ENCODE measurements around the gene ZNF117. TPM values are rescaled to one million over a fixed set of nuclear protein-coding genes. Genes with fewer than 3 reads are reported as not detected.

ZNF117 gene
- total RNA-seq, 1 donor = 6.5 TPM

DNA sequence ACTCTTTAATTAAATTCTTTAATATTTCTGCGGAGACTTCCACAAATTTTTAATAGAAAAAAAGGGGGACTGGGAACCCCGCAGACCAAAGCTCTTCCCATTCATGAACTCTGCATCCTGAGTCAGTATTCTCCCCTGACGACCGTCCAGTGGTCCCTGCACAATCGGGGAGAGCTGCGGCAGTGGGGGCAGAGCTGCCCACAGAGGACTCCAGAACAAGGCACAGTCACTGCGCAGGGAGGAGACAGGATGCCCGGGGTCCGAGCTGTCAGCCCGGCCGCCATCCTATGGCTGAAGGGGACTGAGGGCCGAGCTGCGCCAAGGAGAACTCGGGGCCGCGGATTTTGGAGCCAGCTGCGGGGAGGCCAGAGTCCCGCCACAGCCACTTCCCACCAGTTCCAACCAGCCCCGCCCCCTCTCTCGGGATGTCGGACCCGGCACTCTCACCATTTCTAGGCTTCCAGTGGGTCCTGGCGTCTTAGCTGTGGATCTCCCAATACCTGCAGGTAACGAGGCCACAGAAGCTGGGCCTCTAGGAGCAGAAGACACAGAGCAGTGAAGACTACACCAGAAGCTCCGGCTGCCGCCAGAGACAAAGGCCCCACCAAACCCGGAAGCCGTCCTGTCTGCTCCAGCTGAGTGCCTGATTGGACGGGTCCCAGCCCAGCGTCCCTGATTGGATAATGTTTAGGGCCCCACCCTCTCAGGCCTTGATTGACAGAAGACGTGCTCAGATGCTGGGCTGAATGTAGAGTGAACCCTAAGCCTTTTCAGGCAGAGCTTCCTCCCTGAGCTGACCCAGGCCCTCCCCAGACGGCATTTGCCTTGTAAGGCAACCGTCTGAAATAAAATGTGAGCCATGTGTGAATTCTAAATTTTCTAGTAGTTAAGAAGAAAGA lies 15.5 kb upstream of the ZNF117 start, which contains the start of gene ERV3-1:
Gene ERV3-1, minus strand, starts transcription at position 594 of the 899 bp plus-strand sequence. CDS start 13,661 bp downstream, outside the sequence.
- peak within 1 kb of the TSS; percentile 88 for H3K4me3 ChIP-seq (ENCODE audit: low read depth, low read length)
- TF ChIP-seq, protein P1, sequence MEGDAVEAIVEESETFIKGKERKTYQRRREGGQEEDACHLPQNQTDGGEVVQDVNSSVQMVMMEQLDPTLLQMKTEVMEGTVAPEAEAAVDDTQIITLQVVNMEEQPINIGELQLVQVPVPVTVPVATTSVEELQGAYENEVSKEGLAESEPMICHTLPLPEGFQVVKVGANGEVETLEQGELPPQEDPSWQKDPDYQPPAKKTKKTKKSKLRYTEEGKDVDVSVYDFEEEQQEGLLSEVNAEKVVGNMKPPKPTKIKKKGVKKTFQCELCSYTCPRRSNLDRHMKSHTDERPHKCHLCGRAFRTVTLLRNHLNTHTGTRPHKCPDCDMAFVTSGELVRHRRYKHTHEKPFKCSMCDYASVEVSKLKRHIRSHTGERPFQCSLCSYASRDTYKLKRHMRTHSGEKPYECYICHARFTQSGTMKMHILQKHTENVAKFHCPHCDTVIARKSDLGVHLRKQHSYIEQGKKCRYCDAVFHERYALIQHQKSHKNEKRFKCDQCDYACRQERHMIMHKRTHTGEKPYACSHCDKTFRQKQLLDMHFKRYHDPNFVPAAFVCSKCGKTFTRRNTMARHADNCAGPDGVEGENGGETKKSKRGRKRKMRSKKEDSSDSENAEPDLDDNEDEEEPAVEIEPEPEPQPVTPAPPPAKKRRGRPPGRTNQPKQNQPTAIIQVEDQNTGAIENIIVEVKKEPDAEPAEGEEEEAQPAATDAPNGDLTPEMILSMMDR (IDR thresholded peaks at IDR 0.05; ENCODE audit: insufficient read depth, low read depth, low read length) = no peak

DNA sequence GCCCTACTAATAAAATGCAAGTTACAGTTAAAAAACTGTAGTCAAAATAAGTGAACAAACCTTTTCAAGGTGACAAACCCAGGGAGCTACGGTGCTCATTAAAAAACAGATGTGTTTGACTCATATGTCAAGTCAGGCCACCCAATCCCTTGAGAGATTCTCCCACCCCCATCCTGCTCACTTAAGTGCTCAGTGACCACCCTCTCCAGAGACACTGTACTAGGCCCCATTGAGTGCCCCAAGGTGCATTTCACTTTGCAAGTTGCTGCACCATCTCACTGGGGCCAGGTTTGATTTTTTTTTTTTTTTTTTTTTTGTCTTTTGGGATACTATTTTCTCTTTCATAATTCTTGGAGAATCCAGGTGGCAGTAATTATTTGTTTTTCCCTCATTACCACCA lies 13.7 kb upstream of the ZNF117 start:
- TF ChIP-seq, protein P1 (IDR thresholded peaks at IDR 0.05; ENCODE audit: insufficient read depth, low read depth, low read length) = no peak
- no peak for DNase-seq (ENCODE audit: low read depth)
- H3K4me3 ChIP-seq (ENCODE audit: low read depth, low read length) = no peak overlapping the region

More for the DNA sequence above, 15.5 kb upstream of the ZNF117 start, which contains the start of gene ERV3-1:
- DNase-seq (ENCODE audit: low read depth) = peak; percentile 95

GRCh38 chr7:65002972-65003585 lies 12.2 kb upstream of the ZNF117 start:
- no peak overlapping the region for H3K4me3 ChIP-seq (ENCODE audit: low read depth, low read length)
- TF ChIP-seq, protein P1 (IDR thresholded peaks at IDR 0.05; ENCODE audit: insufficient read depth, low read depth, low read length) = no peak
- no peak for DNase-seq (ENCODE audit: low read depth)

GRCh38 chr7:65001291-65001814 lies 10.5 kb upstream of the ZNF117 start:
- TF ChIP-seq, protein P1 (IDR thresholded peaks at IDR 0.05; ENCODE audit: insufficient read depth, low read depth, low read length) = no peak
- DNase-seq (ENCODE audit: low read depth) = no peak
- no peak overlapping the region for H3K4me3 ChIP-seq (ENCODE audit: low read depth, low read length)

DNA sequence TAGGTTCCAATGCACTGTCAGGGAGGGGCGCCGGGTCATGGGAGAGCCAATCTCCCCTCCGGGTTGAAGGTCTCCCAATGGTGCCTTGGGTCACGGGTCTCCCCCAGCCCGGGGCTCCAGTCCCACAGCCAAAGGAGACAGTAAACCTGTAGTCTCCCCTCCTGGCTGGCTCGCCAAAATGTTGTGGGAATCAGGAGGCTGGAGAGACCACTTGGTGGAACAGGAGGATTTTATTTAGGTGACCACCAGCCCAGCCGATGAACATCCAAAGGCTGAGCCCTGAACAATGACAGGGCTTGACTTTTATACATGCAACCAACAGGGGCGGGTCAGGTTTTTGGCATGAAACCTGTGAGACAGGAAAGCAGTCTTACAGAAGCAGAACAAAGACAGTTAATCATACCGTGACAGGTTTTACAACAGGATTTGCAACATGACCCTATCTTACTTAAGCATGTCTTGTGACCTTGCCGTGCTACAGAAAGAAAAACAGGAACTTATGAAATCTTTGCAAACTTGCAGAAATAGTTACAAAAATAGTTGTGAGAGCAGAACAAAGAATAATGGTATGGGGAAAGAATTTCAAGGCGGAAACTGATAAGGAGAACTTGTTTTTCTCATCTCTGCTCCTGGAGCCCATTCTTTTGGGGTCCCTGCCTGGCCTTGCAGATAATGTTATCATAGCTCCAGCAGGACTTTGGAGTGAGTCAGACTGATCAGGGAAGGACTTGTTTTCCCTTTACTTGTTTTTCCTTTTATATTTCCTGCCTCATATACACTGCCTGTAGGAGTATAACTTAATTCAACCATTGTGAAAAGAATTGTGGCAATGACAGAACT lies 8.5 kb upstream of the ZNF117 start:
- TF ChIP-seq, protein P1 (IDR thresholded peaks at IDR 0.05; ENCODE audit: insufficient read depth, low read depth, low read length) = no peak
- DNase-seq (ENCODE audit: low read depth) = peak; percentile 83
- no peak overlapping the region for H3K4me3 ChIP-seq (ENCODE audit: low read depth, low read length)

GRCh38 chr7:64998865-64999164 lies 8.0 kb upstream of the ZNF117 start:
- no peak overlapping the region for H3K4me3 ChIP-seq (ENCODE audit: low read depth, low read length)

More at GRCh38 chr7:64998865-64999164, 8.0 kb upstream of the ZNF117 start:
- no peak for DNase-seq (ENCODE audit: low read depth)
- TF ChIP-seq, protein P1 (IDR thresholded peaks at IDR 0.05; ENCODE audit: insufficient read depth, low read depth, low read length) = no peak
